Panc1 (cell line): Measurements from ENCODE around the gene ARF1. TPM values are rescaled to one million over a fixed set of nuclear protein-coding genes. Genes with fewer than 3 reads are reported as not detected.

Experiments
- ATAC-seq: fragments of 200-7000 bp; cut with Tn5 transposase; 2 replicates; pipeline ENCODE4 v1.9.1; 2020; ENCODE audit warnings: mild to moderate bottlenecking, moderate library complexity
- BruUV-seq: library from RNA; stranded (reverse); fragments of 400-500 nt; replicated peaks from 2 replicates; lab custom pipeline; 2021; lab: Mats Ljungman, UMichigan
- CTCF ChIA-PET: fragments of 300-600 bp; sonication (Branson Sonifier 250); formaldehyde crosslinking; loops from one replicate; lab custom pipeline; 2022; ENCODE audit warnings: antibody characterized with exemption; lab: Charles Lee
- POLR2A ChIA-PET: fragments of 300-600 bp; sonication (Branson Sonifier 250); formaldehyde crosslinking; loops from one replicate; lab custom pipeline; 2022; ENCODE audit warnings: antibody characterized with exemption; lab: Charles Lee
- DNase-seq: peaks from one replicate; pipeline ENCODE4 v3.0.0-alpha.2; 2010; ENCODE audit warnings: low read depth, low spot score
- H3K27ac ChIP-seq: 2 replicates; pipeline ENCODE4 v1.5.1; 2011; ENCODE audit warnings: mild to moderate bottlenecking, low read length, inconsistent platforms
- H3K27me3 ChIP-seq: fragments of 200-500 bp; sonication (Bioruptor generic); 2 replicates; pipeline ENCODE4 v1.6.0; 2014; ENCODE audit warnings: low read length, inconsistent platforms; ENCODE audit not compliant: control insufficient read depth, insufficient read depth
- H3K36me3 ChIP-seq: fragments of 200-500 bp; sonication (Bioruptor generic); 2 replicates; pipeline ENCODE4 v1.5.1; 2014; ENCODE audit warnings: inconsistent platforms, mild to moderate bottlenecking, low read length, moderate library complexity; ENCODE audit not compliant: control insufficient read depth, insufficient read depth
- H3K4me1 ChIP-seq: 2 replicates; pipeline ENCODE4 v1.5.1; 2011; ENCODE audit warnings: inconsistent platforms, mild to moderate bottlenecking, low read length, moderate library complexity; ENCODE audit not compliant: control insufficient read depth, insufficient read depth
- H3K4me3 ChIP-seq, 2 experiments: 2 replicates each; pipeline ENCODE4 v1.5.1; 2011 to 2012; ENCODE audit warnings: low read depth in 2 of 2, low read length in 2 of 2, mild to moderate bottlenecking in 2 of 2, inconsistent platforms in 1 of 2, moderate library complexity in 1 of 2
- H3K9me3 ChIP-seq: fragments of 200-500 bp; sonication (Bioruptor generic); 2 replicates; pipeline ENCODE4 v1.5.1; 2014; ENCODE audit warnings: low read depth, mild to moderate bottlenecking, inconsistent platforms, low read length, moderate library complexity; ENCODE audit not compliant: control insufficient read depth, insufficient read depth
- POLR2AphosphoS5 ChIP-seq: IDR thresholded peaks from 2 replicates; pipeline ENCODE4 v1.6.1; 2012; ENCODE audit warnings: mild to moderate bottlenecking, low read depth, low read length, moderate library complexity
- SIN3A ChIP-seq: IDR thresholded peaks from 2 replicates; pipeline ENCODE4 v1.6.1; 2012; ENCODE audit warnings: low read depth, mild to moderate bottlenecking, low read length, moderate library complexity, borderline replicate concordance; ENCODE audit not compliant: insufficient read depth
- TCF7L2 ChIP-seq: IDR thresholded peaks from 2 replicates; pipeline ENCODE4 v1.6.1; 2011; ENCODE audit warnings: mild to moderate bottlenecking, low read depth, low read length, inconsistent platforms
- in situ Hi-C: cut with HindIII; loops from 2 replicates; pipeline ENCODE4 v1.10.0; 2016; ENCODE audit warnings: low sequenced_read_pairs, low pct_unique_long_range_greater_than_20kb
- intact Hi-C: fragments of 100-400 bp; cut with micrococcal nuclease; formaldehyde crosslinking; loops from one replicate; pipeline ENCODE4 v1.10.0; 2022; ENCODE audit not compliant: unreplicated experiment
- total RNA-seq: library from RNA; stranded (reverse); gene quantifications from one replicate; pipeline ENCODE4 v1.2.1, GENCODE V29; 2021; ENCODE audit not compliant: unreplicated experiment
- TF ChIP-seq, protein P1 (sequence below): fragments of 450-650 bp; IDR thresholded peaks from 2 replicates; pipeline ENCODE4 v1.5.1; 2017; ENCODE audit warnings: mild to moderate bottlenecking
- TF ChIP-seq, protein P2 (sequence below), 2 experiments: IDR thresholded peaks; 2 replicates each; pipeline ENCODE4 v1.6.1; 2011 to 2012; ENCODE audit warnings: low read depth in 2 of 2, control low read depth in 1 of 2, low read length in 1 of 2, mild to moderate bottlenecking in 1 of 2, moderate library complexity in 1 of 2; ENCODE audit not compliant: insufficient read depth in 1 of 2

Gene ARF1
- total RNA-seq, 1 experiment from 2014 or later: 321 TPM

DNA sequence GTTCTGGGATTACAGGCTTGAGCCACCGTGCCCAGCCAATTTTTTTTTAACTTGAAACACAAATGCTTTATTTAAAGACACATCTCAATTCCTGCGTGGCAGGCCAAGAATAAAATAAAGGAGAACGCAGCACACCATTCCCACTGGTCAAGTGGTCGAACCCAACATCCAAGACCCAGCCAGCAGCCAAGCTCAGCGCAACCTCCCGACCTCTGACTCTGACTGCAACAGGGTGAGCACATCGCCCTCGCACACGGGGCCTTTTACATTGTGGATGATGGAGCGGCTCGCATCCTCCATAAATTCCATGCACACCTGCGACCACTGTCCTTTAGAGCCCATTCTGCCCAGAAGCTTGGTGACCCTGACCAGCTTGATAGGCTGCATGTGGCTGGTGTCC, 52.1 kb downstream of the ARF1 start:
- ATAC-seq (no peak), DNase-seq (no peak)
- Histone ChIP-seq H3K4me1 (0 out of 2 replicates have a peak, but pooled peaks cover 2% of the 10 kb centered on the region), H3K36me3 (no peaks in the 10 kb centered on the region; the same call in 1 of the 2 replicates), H3K27ac (no peak overlapping the region), H3K4me3 (no peak overlapping the region), H3K27me3 (peaks cover 7% of the 10 kb centered on the region; the same call in 1 of the 2 replicates), H3K9me3 (no peaks in the 10 kb centered on the region)
- intact Hi-C loops: no loop called here
- BruUV-seq: no TSS peak
- POLR2A ChIA-PET: no interaction called here
- CTCF ChIA-PET: no interaction called here
- TF ChIP-seq TCF7L2 (no peak), POLR2AphosphoS5 (no peak), SIN3A (no peak)
- TF ChIP-seq, protein P1, sequence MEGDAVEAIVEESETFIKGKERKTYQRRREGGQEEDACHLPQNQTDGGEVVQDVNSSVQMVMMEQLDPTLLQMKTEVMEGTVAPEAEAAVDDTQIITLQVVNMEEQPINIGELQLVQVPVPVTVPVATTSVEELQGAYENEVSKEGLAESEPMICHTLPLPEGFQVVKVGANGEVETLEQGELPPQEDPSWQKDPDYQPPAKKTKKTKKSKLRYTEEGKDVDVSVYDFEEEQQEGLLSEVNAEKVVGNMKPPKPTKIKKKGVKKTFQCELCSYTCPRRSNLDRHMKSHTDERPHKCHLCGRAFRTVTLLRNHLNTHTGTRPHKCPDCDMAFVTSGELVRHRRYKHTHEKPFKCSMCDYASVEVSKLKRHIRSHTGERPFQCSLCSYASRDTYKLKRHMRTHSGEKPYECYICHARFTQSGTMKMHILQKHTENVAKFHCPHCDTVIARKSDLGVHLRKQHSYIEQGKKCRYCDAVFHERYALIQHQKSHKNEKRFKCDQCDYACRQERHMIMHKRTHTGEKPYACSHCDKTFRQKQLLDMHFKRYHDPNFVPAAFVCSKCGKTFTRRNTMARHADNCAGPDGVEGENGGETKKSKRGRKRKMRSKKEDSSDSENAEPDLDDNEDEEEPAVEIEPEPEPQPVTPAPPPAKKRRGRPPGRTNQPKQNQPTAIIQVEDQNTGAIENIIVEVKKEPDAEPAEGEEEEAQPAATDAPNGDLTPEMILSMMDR: no peak
- TF ChIP-seq, protein P2, sequence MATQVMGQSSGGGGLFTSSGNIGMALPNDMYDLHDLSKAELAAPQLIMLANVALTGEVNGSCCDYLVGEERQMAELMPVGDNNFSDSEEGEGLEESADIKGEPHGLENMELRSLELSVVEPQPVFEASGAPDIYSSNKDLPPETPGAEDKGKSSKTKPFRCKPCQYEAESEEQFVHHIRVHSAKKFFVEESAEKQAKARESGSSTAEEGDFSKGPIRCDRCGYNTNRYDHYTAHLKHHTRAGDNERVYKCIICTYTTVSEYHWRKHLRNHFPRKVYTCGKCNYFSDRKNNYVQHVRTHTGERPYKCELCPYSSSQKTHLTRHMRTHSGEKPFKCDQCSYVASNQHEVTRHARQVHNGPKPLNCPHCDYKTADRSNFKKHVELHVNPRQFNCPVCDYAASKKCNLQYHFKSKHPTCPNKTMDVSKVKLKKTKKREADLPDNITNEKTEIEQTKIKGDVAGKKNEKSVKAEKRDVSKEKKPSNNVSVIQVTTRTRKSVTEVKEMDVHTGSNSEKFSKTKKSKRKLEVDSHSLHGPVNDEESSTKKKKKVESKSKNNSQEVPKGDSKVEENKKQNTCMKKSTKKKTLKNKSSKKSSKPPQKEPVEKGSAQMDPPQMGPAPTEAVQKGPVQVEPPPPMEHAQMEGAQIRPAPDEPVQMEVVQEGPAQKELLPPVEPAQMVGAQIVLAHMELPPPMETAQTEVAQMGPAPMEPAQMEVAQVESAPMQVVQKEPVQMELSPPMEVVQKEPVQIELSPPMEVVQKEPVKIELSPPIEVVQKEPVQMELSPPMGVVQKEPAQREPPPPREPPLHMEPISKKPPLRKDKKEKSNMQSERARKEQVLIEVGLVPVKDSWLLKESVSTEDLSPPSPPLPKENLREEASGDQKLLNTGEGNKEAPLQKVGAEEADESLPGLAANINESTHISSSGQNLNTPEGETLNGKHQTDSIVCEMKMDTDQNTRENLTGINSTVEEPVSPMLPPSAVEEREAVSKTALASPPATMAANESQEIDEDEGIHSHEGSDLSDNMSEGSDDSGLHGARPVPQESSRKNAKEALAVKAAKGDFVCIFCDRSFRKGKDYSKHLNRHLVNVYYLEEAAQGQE (IDR thresholded peaks at IDR 0.05; ENCODE audit: insufficient read depth in 1 of 2, low read depth in 2 of 2, low read length in 1 of 2): no peak
- in situ Hi-C loops: no loop called here

DNA sequence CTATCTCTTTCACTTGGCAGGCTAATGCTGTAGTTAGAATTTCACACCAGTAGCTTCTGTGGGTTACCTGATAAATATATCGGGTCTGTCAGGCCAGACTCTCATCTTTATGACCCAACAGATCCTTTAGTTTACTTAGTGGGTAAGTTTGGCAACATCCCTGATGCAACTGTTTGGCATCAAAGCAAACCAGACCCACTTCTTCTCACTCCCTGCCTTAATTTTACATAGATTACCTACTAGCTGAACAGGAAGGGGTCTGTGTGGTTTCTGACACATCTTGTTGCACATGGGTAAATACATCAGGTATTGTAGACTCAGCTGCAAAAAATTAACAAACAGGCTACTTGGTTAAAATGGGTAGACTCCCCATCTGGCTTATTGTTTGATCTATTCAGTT, 54.4 kb downstream of the ARF1 start:
- TF ChIP-seq POLR2AphosphoS5: no peak
- no peak for TF ChIP-seq SIN3A
- TF ChIP-seq, protein P2 (IDR thresholded peaks at IDR 0.05; ENCODE audit: insufficient read depth in 1 of 2, low read depth in 2 of 2, low read length in 1 of 2): no peak
- no peak for TF ChIP-seq TCF7L2
- TF ChIP-seq, protein P1: no peak
- Histone ChIP-seq H3K9me3 (no peaks in the 10 kb centered on the region), H3K4me3 (no peak overlapping the region), H3K27ac (no peak overlapping the region), H3K4me1 (peaks cover 6% of the 10 kb centered on the region; the same call in 1 of the 2 replicates), H3K27me3 (peaks cover 7% of the 10 kb centered on the region; the same call in 1 of the 2 replicates), H3K36me3 (peaks cover 3% of the 10 kb centered on the region)
- ChIA-PET CTCF (no interaction called here), POLR2A (no interaction called here)
- intact Hi-C loops: no loop called here
- in situ Hi-C loops: no loop called here
- no peak for ATAC-seq
- BruUV-seq: no TSS peak
- no peak for DNase-seq
